Panc1 (cell line): ENCODE measurements around the gene IQCN. TPM values are rescaled to one million over a fixed set of nuclear protein-coding genes. Genes with fewer than 3 reads are reported as not detected.
A peak's percentile ranks its signal among the peaks of the same experiment; 100 is the strongest.

Experiments
- ATAC-seq: fragments of 200-7000 bp; cut with Tn5 transposase; 2 replicates; pipeline ENCODE4 v1.9.1; 2020; ENCODE audit warnings: mild to moderate bottlenecking, moderate library complexity
- BruUV-seq: library from RNA; stranded (reverse); fragments of 400-500 nt; replicated peaks from 2 replicates; lab custom pipeline; 2021; lab: Mats Ljungman, UMichigan
- CTCF ChIA-PET: fragments of 300-600 bp; sonication (Branson Sonifier 250); formaldehyde crosslinking; loops from one replicate; lab custom pipeline; 2022; ENCODE audit warnings: antibody characterized with exemption; lab: Charles Lee
- POLR2A ChIA-PET: fragments of 300-600 bp; sonication (Branson Sonifier 250); formaldehyde crosslinking; loops from one replicate; lab custom pipeline; 2022; ENCODE audit warnings: antibody characterized with exemption; lab: Charles Lee
- DNase-seq: peaks from one replicate; pipeline ENCODE4 v3.0.0-alpha.2; 2010; ENCODE audit warnings: low read depth, low spot score
- H3K27ac ChIP-seq: 2 replicates; pipeline ENCODE4 v1.5.1; 2011; ENCODE audit warnings: mild to moderate bottlenecking, low read length, inconsistent platforms
- H3K27me3 ChIP-seq: fragments of 200-500 bp; sonication (Bioruptor generic); 2 replicates; pipeline ENCODE4 v1.6.0; 2014; ENCODE audit warnings: low read length, inconsistent platforms; ENCODE audit not compliant: control insufficient read depth, insufficient read depth
- H3K36me3 ChIP-seq: fragments of 200-500 bp; sonication (Bioruptor generic); 2 replicates; pipeline ENCODE4 v1.5.1; 2014; ENCODE audit warnings: inconsistent platforms, mild to moderate bottlenecking, low read length, moderate library complexity; ENCODE audit not compliant: control insufficient read depth, insufficient read depth
- H3K4me1 ChIP-seq: 2 replicates; pipeline ENCODE4 v1.5.1; 2011; ENCODE audit warnings: inconsistent platforms, mild to moderate bottlenecking, low read length, moderate library complexity; ENCODE audit not compliant: control insufficient read depth, insufficient read depth
- H3K4me3 ChIP-seq, 2 experiments: 2 replicates each; pipeline ENCODE4 v1.5.1; 2011 to 2012; ENCODE audit warnings: low read depth in 2 of 2, low read length in 2 of 2, mild to moderate bottlenecking in 2 of 2, inconsistent platforms in 1 of 2, moderate library complexity in 1 of 2
- H3K9me3 ChIP-seq: fragments of 200-500 bp; sonication (Bioruptor generic); 2 replicates; pipeline ENCODE4 v1.5.1; 2014; ENCODE audit warnings: low read depth, mild to moderate bottlenecking, inconsistent platforms, low read length, moderate library complexity; ENCODE audit not compliant: control insufficient read depth, insufficient read depth
- CTCF ChIP-seq: fragments of 450-650 bp; IDR thresholded peaks from 2 replicates; pipeline ENCODE4 v1.5.1; 2017; ENCODE audit warnings: mild to moderate bottlenecking
- POLR2AphosphoS5 ChIP-seq: IDR thresholded peaks from 2 replicates; pipeline ENCODE4 v1.6.1; 2012; ENCODE audit warnings: mild to moderate bottlenecking, low read depth, low read length, moderate library complexity
- REST ChIP-seq, 2 experiments: IDR thresholded peaks; 2 replicates each; pipeline ENCODE4 v1.6.1; 2011 to 2012; ENCODE audit warnings: low read depth in 2 of 2, control low read depth in 1 of 2, low read length in 1 of 2, mild to moderate bottlenecking in 1 of 2, moderate library complexity in 1 of 2; ENCODE audit not compliant: insufficient read depth in 1 of 2
- SIN3A ChIP-seq: IDR thresholded peaks from 2 replicates; pipeline ENCODE4 v1.6.1; 2012; ENCODE audit warnings: low read depth, mild to moderate bottlenecking, low read length, moderate library complexity, borderline replicate concordance; ENCODE audit not compliant: insufficient read depth
- TCF7L2 ChIP-seq: IDR thresholded peaks from 2 replicates; pipeline ENCODE4 v1.6.1; 2011; ENCODE audit warnings: mild to moderate bottlenecking, low read depth, low read length, inconsistent platforms
- in situ Hi-C: cut with HindIII; loops from 2 replicates; pipeline ENCODE4 v1.10.0; 2016; ENCODE audit warnings: low sequenced_read_pairs, low pct_unique_long_range_greater_than_20kb
- intact Hi-C: fragments of 100-400 bp; cut with micrococcal nuclease; formaldehyde crosslinking; loops from one replicate; pipeline ENCODE4 v1.10.0; 2022; ENCODE audit not compliant: unreplicated experiment
- total RNA-seq: library from RNA; stranded (reverse); gene quantifications from one replicate; pipeline ENCODE4 v1.2.1, GENCODE V29; 2021; ENCODE audit not compliant: unreplicated experiment

Gene IQCN
- total RNA-seq, 1 experiment from 2014 or later, result 2.5 TPM

GRCh38 chr19:18280247-18281081 is 6.2 kb upstream of the IQCN start:
- ChIA-PET CTCF (interaction anchor here (0.6 to 1.6 kb wide), 6 partner anchors 24 to 107 kb away, joined by 3 to 9 read pairs (median 5); partner anchors contain the start of gene LSM4), POLR2A (interaction anchor here (0.6 to 3.5 kb wide), 8 partner anchors 12 to 564 kb away, joined by 3 to 22 read pairs (median 3); partner anchors contain the start of gene LSM4)
- no peak for TF ChIP-seq CTCF
- TF ChIP-seq POLR2AphosphoS5, result peak; percentile 70; the same call in 1 of the 2 replicates
- TF ChIP-seq TCF7L2, result no peak
- no peak for TF ChIP-seq SIN3A
- no peak for TF ChIP-seq REST (IDR thresholded peaks at IDR 0.05; ENCODE audit: insufficient read depth in 1 of 2, low read depth in 2 of 2, low read length in 1 of 2)
- in situ Hi-C loops (no loop called here), intact Hi-C loops (no loop called here)
- no peak for DNase-seq
- peaks cover 28% of the 10 kb centered on the region for H3K4me1 ChIP-seq
- H3K27me3 ChIP-seq, result no peaks in the 10 kb centered on the region
- BruUV-seq, result no TSS peak
- H3K36me3 ChIP-seq, result no peaks in the 10 kb centered on the region; the same call in 1 of the 2 replicates
- H3K27ac ChIP-seq, result peak overlapping the region; percentile 88
- ATAC-seq, result peak; percentile 27
- no peaks in the 10 kb centered on the region for H3K9me3 ChIP-seq
- peak overlapping the region; percentile 74 to 91 for H3K4me3 ChIP-seq

- no peak for DNase-seq
These were observed 5.4 kb upstream of the IQCN start for GRCh38 chr19:18279516-18280246.

More at GRCh38 chr19:18279516-18280246, 5.4 kb upstream of the IQCN start:
- ChIA-PET CTCF (interaction anchor here (0.5 to 1.6 kb wide), 10 partner anchors 25 to 322 kb away, joined by 3 to 11 read pairs (median 5); partner anchors contain the start of gene LSM4), POLR2A (interaction anchor here (0.6 to 3.5 kb wide), 12 partner anchors 13 to 563 kb away, joined by 3 to 22 read pairs (median 4); partner anchors contain the start of gene LSM4)
- peak overlapping the region; percentile 74 to 91 for H3K4me3 ChIP-seq
- no peaks in the 10 kb centered on the region for H3K9me3 ChIP-seq
- no peaks in the 10 kb centered on the region for H3K27me3 ChIP-seq
- peak; percentile 45 for ATAC-seq
- H3K36me3 ChIP-seq, result no peaks in the 10 kb centered on the region; the same call in 1 of the 2 replicates
- intact Hi-C loops (loop anchor here (2.0 kb wide), 1 partner anchor 41 kb away; no protein-coding TSS in a partner anchor), in situ Hi-C loops (no loop called here)
- peaks cover 35% of the 10 kb centered on the region for H3K4me1 ChIP-seq
- H3K27ac ChIP-seq, result peak overlapping the region; percentile 88
- 0 out of 2 replicates have a peak, but pooled peaks have one; percentile 43 for TF ChIP-seq SIN3A
- TF ChIP-seq TCF7L2, result no peak
- no peak for TF ChIP-seq REST (IDR thresholded peaks at IDR 0.05; ENCODE audit: insufficient read depth in 1 of 2, low read depth in 2 of 2, low read length in 1 of 2)
- peak; percentile 53; the same call in 1 of the 2 replicates for TF ChIP-seq POLR2AphosphoS5
- peak; percentile 90 for TF ChIP-seq CTCF
- TSS peak; percentile 85 for BruUV-seq
